Endodermal cell (in vitro differentiated cells): ENCODE data around the gene ZC3H8. TPM values are rescaled to one million over a fixed set of nuclear protein-coding genes. Genes with fewer than 3 reads are reported as not detected.
"Not testable (repeated sequence)": the region's sequence is repeated elsewhere in the genome, so short reads cannot be mapped to it uniquely, and the experiment has no call there.

Experiments
- DNase-seq: peaks from one replicate; pipeline ENCODE4 v3.0.0-alpha.2; 2017
- H3K27ac ChIP-seq: 2 replicates; pipeline ENCODE4 v1.5.1; 2013; ENCODE audit warnings: mild to moderate bottlenecking, low read depth, low read length, moderate library complexity
- H3K27me3 ChIP-seq: 2 replicates; pipeline ENCODE4 v1.6.1; 2013; ENCODE audit warnings: mild to moderate bottlenecking, low read length, moderate library complexity; ENCODE audit not compliant: insufficient read depth, control insufficient read depth, poor library complexity, severe bottlenecking
- H3K36me3 ChIP-seq: 2 replicates; pipeline ENCODE4 v1.7.0; 2013; ENCODE audit warnings: mild to moderate bottlenecking, low read length, moderate library complexity; ENCODE audit not compliant: control insufficient read depth, insufficient read depth
- H3K4me1 ChIP-seq: one replicate; pipeline ENCODE4 v1.7.0; 2013; ENCODE audit warnings: low read length; ENCODE audit not compliant: control insufficient read depth, insufficient read depth
- H3K4me3 ChIP-seq: 2 replicates; pipeline ENCODE4 v1.5.1; 2013; ENCODE audit warnings: mild to moderate bottlenecking, low read length, moderate library complexity
- H3K9ac ChIP-seq: 2 replicates; pipeline ENCODE4 v1.6.1; 2013; ENCODE audit warnings: mild to moderate bottlenecking, low read length, moderate library complexity; ENCODE audit not compliant: poor library complexity, severe bottlenecking; ENCODE audit errors: extremely low read depth
- H3K9me3 ChIP-seq: 2 replicates; pipeline ENCODE4 v1.6.1; 2013; ENCODE audit warnings: mild to moderate bottlenecking, low read length, moderate library complexity; ENCODE audit not compliant: control insufficient read depth
- H3K27ac Mint-ChIP-seq: 2 replicates; pipeline ENCODE4 v1.8.0; 2020; ENCODE audit warnings: mixed read lengths
- H3K27me3 Mint-ChIP-seq: 2 replicates; pipeline ENCODE4 v1.8.0; 2021; ENCODE audit warnings: mild to moderate bottlenecking, mixed read lengths; ENCODE audit not compliant: insufficient read depth
- H3K36me3 Mint-ChIP-seq: 2 replicates; pipeline ENCODE4 v1.8.0; 2020; ENCODE audit warnings: low read depth, mixed read lengths
- H3K4me1 Mint-ChIP-seq: 2 replicates; pipeline ENCODE4 v1.8.0; 2020; ENCODE audit warnings: mixed read lengths
- H3K4me3 Mint-ChIP-seq: 2 replicates; pipeline ENCODE4 v1.8.0; 2020; ENCODE audit warnings: mild to moderate bottlenecking, moderate library complexity, mixed read lengths
- H3K9me3 Mint-ChIP-seq: 2 replicates; pipeline ENCODE4 v1.8.0; 2020; ENCODE audit warnings: mild to moderate bottlenecking, mixed read lengths
- CTCF ChIP-seq: fragments of 200-600 bp; sonication (generic); conservative IDR thresholded peaks from 2 replicates; pipeline ENCODE4 v1.5.0; 2021; ENCODE audit warnings: antibody characterized with exemption, mild to moderate bottlenecking
- WGBS, 2 experiments: methylation state at CpG; one replicate each; pipeline versions ENCODE4 v1.1.5 to v1.1.7; 2013; ENCODE audit warnings: missing lambda C conversion rate in 2 of 2, mixed read lengths in 1 of 2; ENCODE audit not compliant: insufficient coverage in 1 of 2, insufficient read length in 1 of 2; 5-methylcytosine and 5-hydroxymethylcytosine counted together
- total RNA-seq, 2 donors: library from RNA; stranded (reverse); fragmentation: NEBNext Ultra II Directional in 1 of 2; extraction: Animal tissue kit (Norgen Biotek cat#: 25700) in 1 of 2; gene quantifications; 2 replicates in 1 of 2; 3 replicates in 1 of 2; pipeline ENCODE4 v1.2.1, GENCODE V29; 2021

The ZC3H8 gene
- total RNA-seq, 2 donors from 2014 or later, result 8.3 to 10.6 TPM

- peaks cover 1% of the 10 kb centered on the region for H3K36me3 Mint-ChIP-seq
- TF ChIP-seq CTCF, result no peak
- no peaks in the 10 kb centered on the region for H3K27me3 Mint-ChIP-seq
- H3K4me1 ChIP-seq, result no peaks in the 10 kb centered on the region
- WGBS, 2 experiments, result 86 to 94% methylated on average over 5 to 6 of the region's 8 CpGs
- DNase-seq, result no peak
- H3K27ac Mint-ChIP-seq, result no peak overlapping the region
- H3K27me3 ChIP-seq, result no peaks in the 10 kb centered on the region
- H3K36me3 ChIP-seq, result no peaks in the 10 kb centered on the region
- no peaks in the 10 kb centered on the region for H3K4me1 Mint-ChIP-seq
- no peaks in the 10 kb centered on the region for H3K9me3 ChIP-seq
- H3K4me3 ChIP-seq, result no peak overlapping the region
- H3K9ac ChIP-seq, result no peak overlapping the region
- no peak overlapping the region for H3K27ac ChIP-seq
- no peak overlapping the region for H3K4me3 Mint-ChIP-seq
- H3K9me3 Mint-ChIP-seq, result no peaks in the 10 kb centered on the region
These were observed 39.0 kb upstream of the ZC3H8 start for GRCh38 chr2:112293636-112294401.

GRCh38 chr2:112290648-112291047 lies 35.8 kb upstream of the ZC3H8 start:
- no peak for DNase-seq
- H3K36me3 Mint-ChIP-seq, result peaks cover 1% of the 10 kb centered on the region
- H3K9me3 Mint-ChIP-seq, result no peaks in the 10 kb centered on the region
- no peak for TF ChIP-seq CTCF
- WGBS, 2 experiments, result 88 to 100% methylated on average over 1 of the region's 1 CpG
- H3K27me3 ChIP-seq, result no peaks in the 10 kb centered on the region
- H3K4me1 ChIP-seq, result no peaks in the 10 kb centered on the region
- H3K27ac Mint-ChIP-seq, result no peak overlapping the region
- no peak overlapping the region for H3K4me3 Mint-ChIP-seq
- H3K27me3 Mint-ChIP-seq, result no peaks in the 10 kb centered on the region
- H3K4me1 Mint-ChIP-seq, result no peaks in the 10 kb centered on the region
- H3K36me3 ChIP-seq, result no peaks in the 10 kb centered on the region
- no peak overlapping the region for H3K4me3 ChIP-seq
- H3K27ac ChIP-seq, result no peak overlapping the region
- H3K9ac ChIP-seq, result no peak overlapping the region
- no peaks in the 10 kb centered on the region for H3K9me3 ChIP-seq

GRCh38 chr2:112290088-112290487 lies 35.2 kb upstream of the ZC3H8 start:
- DNase-seq, result no peak
- no peak overlapping the region for H3K27ac ChIP-seq
- no peak overlapping the region for H3K4me3 ChIP-seq
- Mint-ChIP-seq H3K4me3 (no peak overlapping the region), H3K27me3 (no peaks in the 10 kb centered on the region), H3K4me1 (no peaks in the 10 kb centered on the region), H3K36me3 (peaks cover 1% of the 10 kb centered on the region), H3K27ac (no peak overlapping the region), H3K9me3 (no peaks in the 10 kb centered on the region)
- no peaks in the 10 kb centered on the region for H3K36me3 ChIP-seq
- H3K9ac ChIP-seq, result no peak overlapping the region
- WGBS, 2 experiments, result 93% methylated on average over 3 of the region's 3 CpGs; no CpG with 5 or more reads in 1 of the 2 experiments
- H3K27me3 ChIP-seq, result no peaks in the 10 kb centered on the region
- no peak for TF ChIP-seq CTCF
- H3K4me1 ChIP-seq, result no peaks in the 10 kb centered on the region
- no peaks in the 10 kb centered on the region for H3K9me3 ChIP-seq

GRCh38 chr2:112283535-112283934 lies 28.7 kb upstream of the ZC3H8 start:
- not testable (repeated sequence) for H3K36me3 ChIP-seq, H3K4me3 Mint-ChIP-seq, H3K27ac Mint-ChIP-seq, H3K9me3 ChIP-seq, DNase-seq, H3K27me3 Mint-ChIP-seq, H3K27ac ChIP-seq, H3K9me3 Mint-ChIP-seq, H3K9ac ChIP-seq, H3K36me3 Mint-ChIP-seq, H3K4me1 Mint-ChIP-seq, H3K4me3 ChIP-seq, H3K4me1 ChIP-seq, H3K27me3 ChIP-seq
- WGBS, 2 experiments, result no CpG with 5 or more reads among the region's 2 CpGs

GRCh38 chr2:112282066-112282465 lies 27.2 kb upstream of the ZC3H8 start:
- DNase-seq, H3K9me3 ChIP-seq, H3K27me3 ChIP-seq, H3K27ac Mint-ChIP-seq, H3K4me1 ChIP-seq, H3K4me3 Mint-ChIP-seq, H3K36me3 ChIP-seq, H3K9ac ChIP-seq, H3K27me3 Mint-ChIP-seq, H3K36me3 Mint-ChIP-seq, H3K9me3 Mint-ChIP-seq, H3K4me1 Mint-ChIP-seq, H3K27ac ChIP-seq, H3K4me3 ChIP-seq: not testable (repeated sequence)
- 95% methylated on average over 4 of the region's 4 CpGs; no CpG with 5 or more reads in 1 of the 2 experiments for WGBS, 2 experiments
